Left renal cortex interstitium (tissue), 4 donors: Measurements from ENCODE around the gene HRH2. TPM values are rescaled to one million over a fixed set of nuclear protein-coding genes. Genes with fewer than 3 reads are reported as not detected.
"Not testable (repeated sequence)": the region's sequence is repeated elsewhere in the genome, so short reads cannot be mapped to it uniquely, and the experiment has no call there.

ENCODE experiments used
- DNase-seq, 4 donors: peaks; one replicate each; pipeline ENCODE4 v3.0.0-alpha.2; 2013; ENCODE audit warnings: low read depth in 4 of 4, low spot score in 2 of 4, missing footprints in 1 of 4
- polyA plus RNA-seq, 4 donors: library from polyadenylated mRNA; unstranded; fragments of 120-200 nt; gene quantifications; one replicate each; pipeline ENCODE4 v1.2.1, GENCODE V29; 2013; ENCODE audit not compliant: insufficient read length in 4 of 4

Gene HRH2
- polyA plus RNA-seq = 1 to 10 TPM; 2.4 to 3.6 (median 2.5) TPM

GRCh38 chr5:175657593-175658271 is at the start of gene HRH2:
HRH2 (plus strand) TSS chr5:175658071; CDS start chr5:175683234, 25,163 bp downstream.
- no peak for DNase-seq

GRCh38 chr5:175609526-175609925 is 48.3 kb upstream of the HRH2 start:
- DNase-seq = no peak

- no peak for DNase-seq
Observed at GRCh38 chr5:175610381-175610780, 47.5 kb upstream of the HRH2 start.

- DNase-seq = no peak
Observed at GRCh38 chr5:175610898-175611297, 47.0 kb upstream of the HRH2 start.

GRCh38 chr5:175614223-175614815 is 43.6 kb upstream of the HRH2 start:
- DNase-seq = no peak

- DNase-seq = no peak
Observed at GRCh38 chr5:175614861-175615260, 43.0 kb upstream of the HRH2 start.

- DNase-seq = no peak
Observed at GRCh38 chr5:175616083-175616482, 41.8 kb upstream of the HRH2 start.

- not testable (repeated sequence) for DNase-seq
Observed at GRCh38 chr5:175616527-175616926, 41.3 kb upstream of the HRH2 start.

GRCh38 chr5:175617447-175617846 is 40.4 kb upstream of the HRH2 start:
- no peak for DNase-seq

GRCh38 chr5:175620527-175620926 is 37.3 kb upstream of the HRH2 start:
- DNase-seq = no peak

- DNase-seq = no peak
Observed at GRCh38 chr5:175621971-175622370, 35.9 kb upstream of the HRH2 start.

GRCh38 chr5:175623088-175623487 is 34.8 kb upstream of the HRH2 start:
- DNase-seq = no peak

GRCh38 chr5:175624316-175624715 is 33.6 kb upstream of the HRH2 start:
- DNase-seq = no peak

- no peak for DNase-seq
Observed at GRCh38 chr5:175627005-175627404, 30.9 kb upstream of the HRH2 start.

- no peak for DNase-seq
Observed at GRCh38 chr5:175627739-175628138, 30.1 kb upstream of the HRH2 start.

- no peak for DNase-seq
Observed at GRCh38 chr5:175628668-175629067, 29.2 kb upstream of the HRH2 start.

- DNase-seq = no peak
Observed at GRCh38 chr5:175629261-175629660, 28.6 kb upstream of the HRH2 start.

- no peak for DNase-seq
Observed at GRCh38 chr5:175629793-175630192, 28.1 kb upstream of the HRH2 start.

GRCh38 chr5:175635854-175636584 is 21.9 kb upstream of the HRH2 start:
- DNase-seq = no peak

GRCh38 chr5:175638305-175638704 is 19.6 kb upstream of the HRH2 start:
- no peak for DNase-seq

- no peak for DNase-seq
Observed at GRCh38 chr5:175640106-175640775, 17.6 kb upstream of the HRH2 start.
